GM12878 (cell line): Measurements from ENCODE around the gene CD58. TPM values are rescaled to one million over a fixed set of nuclear protein-coding genes. Genes with fewer than 3 reads are reported as not detected.

Experiments used
- EP300 ChIP-seq, 2 experiments: fragments of 150-350 bp in 1 of 2; IDR thresholded peaks; 2 replicates each; pipeline ENCODE4 v1.6.1; 2011 to 2012; ENCODE audit warnings: low read depth in 2 of 2, low read length in 2 of 2, borderline replicate concordance in 1 of 2, improper control_type of control experiment in 1 of 2, inconsistent platforms in 1 of 2; ENCODE audit not compliant: control insufficient read depth in 1 of 2
- GABPA ChIP-seq: IDR thresholded peaks from 2 replicates; pipeline ENCODE4 v1.6.1; 2014; ENCODE audit warnings: antibody characterized with exemption, low read depth, mild to moderate bottlenecking, inconsistent platforms
- GATAD2B ChIP-seq: fragments of 450-650 bp; conservative IDR thresholded peaks from 2 replicates; pipeline ENCODE4 v1.6.1; 2017; ENCODE audit warnings: low read depth, mild to moderate bottlenecking, moderate library complexity
- HDAC2 ChIP-seq: fragments of 200-600 bp; sonication (generic); IDR thresholded peaks from 2 replicates; pipeline ENCODE4 v1.6.1; 2017
- KAT2A ChIP-seq: conservative IDR thresholded peaks from 2 replicates; pipeline ENCODE4 v1.6.1; 2011; ENCODE audit warnings: low read depth, low read length; ENCODE audit not compliant: control insufficient read depth
- NR2C2 ChIP-seq: IDR thresholded peaks from 2 replicates; pipeline ENCODE4 v1.6.1; 2011; ENCODE audit warnings: borderline replicate concordance, low read depth; ENCODE audit not compliant: control insufficient read depth, insufficient read length
- SREBF1 ChIP-seq: IDR thresholded peaks from 2 replicates; pipeline ENCODE4 v1.6.1; 2012; ENCODE audit warnings: mild to moderate bottlenecking, low read length
- TCF12 ChIP-seq: IDR thresholded peaks from 2 replicates; pipeline ENCODE4 v1.6.1; 2011; ENCODE audit warnings: low read depth, mild to moderate bottlenecking, low read length
- YY1 ChIP-seq: IDR thresholded peaks from 2 replicates; pipeline ENCODE4 v1.6.1; 2011; ENCODE audit warnings: low read depth, mild to moderate bottlenecking, low read length
- polyA plus RNA-seq, 11 experiments: library from polyadenylated mRNA; depleted of rRNA in 4 of 11; unstranded in 6 of 11; stranded (reverse) in 5 of 11; fragments of >200 nt; fragmentation: Nextera tagmentation in 4 of 11; fragmentation: Illumina TruSeq in 1 of 11; extraction: Ambion mirVana in 4 of 11; extraction: Trizol in 1 of 11; gene quantifications; 1 replicate in 1 of 11; 2 replicates in 10 of 11; pipeline versions ENCODE4 v1.2.1 to v1.2.3, GENCODE V29; 2011 to 2016; ENCODE audit warnings: inconsistent platforms in 2 of 11, missing spikeins in 2 of 11, low read depth in 1 of 11
- total RNA-seq, 4 experiments: library from RNA; depleted of rRNA in 3 of 4; stranded (reverse); fragments of >200 nt in 3 of 4; fragmentation: Illumina TruSeq in 1 of 4; extraction: Trizol in 1 of 4; gene quantifications; 2 replicates each; pipeline versions ENCODE4 v1.2.1 to v1.2.3, GENCODE V29; 2013 to 2021
- TF ChIP-seq, protein P1 (sequence below): fragments of 450-650 bp; IDR thresholded peaks from 2 replicates; pipeline ENCODE4 v1.6.1; 2017; ENCODE audit warnings: mild to moderate bottlenecking, moderate library complexity
- TF ChIP-seq, protein P2 (sequence below): fragments of 450-650 bp; IDR thresholded peaks from 2 replicates; pipeline ENCODE4 v1.6.1; 2016; ENCODE audit warnings: mild to moderate bottlenecking
- TF ChIP-seq, protein P3 (sequence below), 3 experiments: IDR thresholded peaks in 2 of 3; conservative IDR thresholded peaks in 1 of 3; 2 replicates each; pipeline ENCODE4 v1.5.1; 2011; ENCODE audit warnings: low read depth in 3 of 3, low read length in 3 of 3, mild to moderate bottlenecking in 3 of 3, control low read depth in 2 of 3, moderate library complexity in 2 of 3, inconsistent platforms in 1 of 3, mixed read lengths in 1 of 3; ENCODE audit not compliant: control insufficient read depth in 2 of 3, insufficient read depth in 1 of 3; ENCODE audit errors: extremely low read depth in 1 of 3
- TF ChIP-seq, protein P4 (sequence below): fragments of 450-650 bp; formaldehyde crosslinking; IDR thresholded peaks from 2 replicates; pipeline ENCODE4 v1.4.0; 2022; ENCODE audit warnings: mild to moderate bottlenecking, moderate library complexity

Gene CD58
- total and polyA plus RNA-seq, 10 of the 15 experiments (the other 5 are each of a cell fraction or from before 2014, with no cell fraction given), result 70.4 to 252 (median 129) TPM

DNA sequence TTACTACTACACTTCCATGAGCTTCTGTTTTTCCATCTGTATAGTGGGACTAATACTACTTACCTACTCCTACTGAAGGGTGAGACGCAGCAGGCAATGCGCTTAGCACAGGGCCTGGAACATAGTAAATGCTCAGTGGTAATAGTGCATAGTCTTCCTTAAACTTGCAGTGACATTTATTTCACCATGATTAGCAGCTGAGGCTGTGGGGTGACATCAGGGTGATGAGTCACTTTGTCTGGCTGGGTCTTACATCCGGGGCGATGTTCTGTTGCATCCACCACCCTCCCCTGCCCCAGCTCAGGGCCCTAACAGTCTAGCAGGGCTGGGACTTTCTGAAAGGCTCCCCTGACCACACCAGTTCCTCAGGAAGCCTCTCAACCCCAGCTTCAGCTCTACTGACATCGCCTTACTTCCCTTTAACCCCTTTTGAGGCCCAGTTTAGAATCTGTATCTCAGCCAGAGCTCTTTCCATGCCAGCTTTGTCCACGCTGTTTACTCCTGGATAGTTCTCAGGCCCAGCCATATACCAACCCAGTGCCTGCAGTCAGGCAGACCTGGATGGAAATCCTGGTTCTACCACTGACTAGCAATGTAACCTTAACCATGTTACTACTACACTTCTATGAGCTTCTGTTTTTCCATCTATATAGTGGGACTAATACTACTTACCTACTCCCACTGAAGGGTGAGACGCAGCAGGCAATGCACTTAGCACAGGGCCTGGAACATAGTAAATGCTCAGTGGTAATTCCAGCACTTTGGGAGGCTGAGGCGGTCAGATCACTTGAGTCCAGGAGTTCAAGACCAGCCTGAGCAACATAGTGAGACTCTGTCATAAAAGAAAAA lies 66.3 kb downstream of the CD58 start (continued):
- TF ChIP-seq GABPA (peak; percentile 69; the same call in 1 of the 2 replicates), HDAC2 (no peak), SREBF1 (no peak), KAT2A (no peak), YY1 (no peak), NR2C2 (no peak), EP300 (IDR thresholded peaks at IDR 0.05; ENCODE audit: borderline replicate concordance in 1 of 2, control insufficient read depth in 1 of 2, low read depth in 2 of 2, low read length in 2 of 2) (peak; percentile 43 to 69; a peak in 1 of 4 replicates), TCF12 (peak; percentile 47; the same call in 1 of the 2 replicates), GATAD2B (peak; percentile 59)
- TF ChIP-seq, protein P1, sequence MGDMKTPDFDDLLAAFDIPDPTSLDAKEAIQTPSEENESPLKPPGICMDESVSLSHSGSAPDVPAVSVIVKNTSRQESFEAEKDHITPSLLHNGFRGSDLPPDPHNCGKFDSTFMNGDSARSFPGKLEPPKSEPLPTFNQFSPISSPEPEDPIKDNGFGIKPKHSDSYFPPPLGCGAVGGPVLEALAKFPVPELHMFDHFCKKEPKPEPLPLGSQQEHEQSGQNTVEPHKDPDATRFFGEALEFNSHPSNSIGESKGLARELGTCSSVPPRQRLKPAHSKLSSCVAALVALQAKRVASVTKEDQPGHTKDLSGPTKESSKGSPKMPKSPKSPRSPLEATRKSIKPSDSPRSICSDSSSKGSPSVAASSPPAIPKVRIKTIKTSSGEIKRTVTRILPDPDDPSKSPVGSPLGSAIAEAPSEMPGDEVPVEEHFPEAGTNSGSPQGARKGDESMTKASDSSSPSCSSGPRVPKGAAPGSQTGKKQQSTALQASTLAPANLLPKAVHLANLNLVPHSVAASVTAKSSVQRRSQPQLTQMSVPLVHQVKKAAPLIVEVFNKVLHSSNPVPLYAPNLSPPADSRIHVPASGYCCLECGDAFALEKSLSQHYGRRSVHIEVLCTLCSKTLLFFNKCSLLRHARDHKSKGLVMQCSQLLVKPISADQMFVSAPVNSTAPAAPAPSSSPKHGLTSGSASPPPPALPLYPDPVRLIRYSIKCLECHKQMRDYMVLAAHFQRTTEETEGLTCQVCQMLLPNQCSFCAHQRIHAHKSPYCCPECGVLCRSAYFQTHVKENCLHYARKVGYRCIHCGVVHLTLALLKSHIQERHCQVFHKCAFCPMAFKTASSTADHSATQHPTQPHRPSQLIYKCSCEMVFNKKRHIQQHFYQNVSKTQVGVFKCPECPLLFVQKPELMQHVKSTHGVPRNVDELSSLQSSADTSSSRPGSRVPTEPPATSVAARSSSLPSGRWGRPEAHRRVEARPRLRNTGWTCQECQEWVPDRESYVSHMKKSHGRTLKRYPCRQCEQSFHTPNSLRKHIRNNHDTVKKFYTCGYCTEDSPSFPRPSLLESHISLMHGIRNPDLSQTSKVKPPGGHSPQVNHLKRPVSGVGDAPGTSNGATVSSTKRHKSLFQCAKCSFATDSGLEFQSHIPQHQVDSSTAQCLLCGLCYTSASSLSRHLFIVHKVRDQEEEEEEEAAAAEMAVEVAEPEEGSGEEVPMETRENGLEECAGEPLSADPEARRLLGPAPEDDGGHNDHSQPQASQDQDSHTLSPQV, result 0 out of 2 replicates have a peak, but pooled peaks have one; percentile 39
- TF ChIP-seq, protein P2, sequence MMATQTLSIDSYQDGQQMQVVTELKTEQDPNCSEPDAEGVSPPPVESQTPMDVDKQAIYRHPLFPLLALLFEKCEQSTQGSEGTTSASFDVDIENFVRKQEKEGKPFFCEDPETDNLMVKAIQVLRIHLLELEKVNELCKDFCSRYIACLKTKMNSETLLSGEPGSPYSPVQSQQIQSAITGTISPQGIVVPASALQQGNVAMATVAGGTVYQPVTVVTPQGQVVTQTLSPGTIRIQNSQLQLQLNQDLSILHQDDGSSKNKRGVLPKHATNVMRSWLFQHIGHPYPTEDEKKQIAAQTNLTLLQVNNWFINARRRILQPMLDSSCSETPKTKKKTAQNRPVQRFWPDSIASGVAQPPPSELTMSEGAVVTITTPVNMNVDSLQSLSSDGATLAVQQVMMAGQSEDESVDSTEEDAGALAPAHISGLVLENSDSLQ, result peak; percentile 84
- TF ChIP-seq, protein P3, sequence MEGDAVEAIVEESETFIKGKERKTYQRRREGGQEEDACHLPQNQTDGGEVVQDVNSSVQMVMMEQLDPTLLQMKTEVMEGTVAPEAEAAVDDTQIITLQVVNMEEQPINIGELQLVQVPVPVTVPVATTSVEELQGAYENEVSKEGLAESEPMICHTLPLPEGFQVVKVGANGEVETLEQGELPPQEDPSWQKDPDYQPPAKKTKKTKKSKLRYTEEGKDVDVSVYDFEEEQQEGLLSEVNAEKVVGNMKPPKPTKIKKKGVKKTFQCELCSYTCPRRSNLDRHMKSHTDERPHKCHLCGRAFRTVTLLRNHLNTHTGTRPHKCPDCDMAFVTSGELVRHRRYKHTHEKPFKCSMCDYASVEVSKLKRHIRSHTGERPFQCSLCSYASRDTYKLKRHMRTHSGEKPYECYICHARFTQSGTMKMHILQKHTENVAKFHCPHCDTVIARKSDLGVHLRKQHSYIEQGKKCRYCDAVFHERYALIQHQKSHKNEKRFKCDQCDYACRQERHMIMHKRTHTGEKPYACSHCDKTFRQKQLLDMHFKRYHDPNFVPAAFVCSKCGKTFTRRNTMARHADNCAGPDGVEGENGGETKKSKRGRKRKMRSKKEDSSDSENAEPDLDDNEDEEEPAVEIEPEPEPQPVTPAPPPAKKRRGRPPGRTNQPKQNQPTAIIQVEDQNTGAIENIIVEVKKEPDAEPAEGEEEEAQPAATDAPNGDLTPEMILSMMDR (IDR thresholded peaks at IDR 0.05 in 2 of 3, conservative IDR thresholded peaks at IDR 0.05 in 1 of 3; ENCODE audit: control insufficient read depth in 2 of 3, extremely low read depth in 1 of 3, insufficient read depth in 1 of 3, low read depth in 3 of 3, low read length in 3 of 3), result no peak
- TF ChIP-seq, protein P4, sequence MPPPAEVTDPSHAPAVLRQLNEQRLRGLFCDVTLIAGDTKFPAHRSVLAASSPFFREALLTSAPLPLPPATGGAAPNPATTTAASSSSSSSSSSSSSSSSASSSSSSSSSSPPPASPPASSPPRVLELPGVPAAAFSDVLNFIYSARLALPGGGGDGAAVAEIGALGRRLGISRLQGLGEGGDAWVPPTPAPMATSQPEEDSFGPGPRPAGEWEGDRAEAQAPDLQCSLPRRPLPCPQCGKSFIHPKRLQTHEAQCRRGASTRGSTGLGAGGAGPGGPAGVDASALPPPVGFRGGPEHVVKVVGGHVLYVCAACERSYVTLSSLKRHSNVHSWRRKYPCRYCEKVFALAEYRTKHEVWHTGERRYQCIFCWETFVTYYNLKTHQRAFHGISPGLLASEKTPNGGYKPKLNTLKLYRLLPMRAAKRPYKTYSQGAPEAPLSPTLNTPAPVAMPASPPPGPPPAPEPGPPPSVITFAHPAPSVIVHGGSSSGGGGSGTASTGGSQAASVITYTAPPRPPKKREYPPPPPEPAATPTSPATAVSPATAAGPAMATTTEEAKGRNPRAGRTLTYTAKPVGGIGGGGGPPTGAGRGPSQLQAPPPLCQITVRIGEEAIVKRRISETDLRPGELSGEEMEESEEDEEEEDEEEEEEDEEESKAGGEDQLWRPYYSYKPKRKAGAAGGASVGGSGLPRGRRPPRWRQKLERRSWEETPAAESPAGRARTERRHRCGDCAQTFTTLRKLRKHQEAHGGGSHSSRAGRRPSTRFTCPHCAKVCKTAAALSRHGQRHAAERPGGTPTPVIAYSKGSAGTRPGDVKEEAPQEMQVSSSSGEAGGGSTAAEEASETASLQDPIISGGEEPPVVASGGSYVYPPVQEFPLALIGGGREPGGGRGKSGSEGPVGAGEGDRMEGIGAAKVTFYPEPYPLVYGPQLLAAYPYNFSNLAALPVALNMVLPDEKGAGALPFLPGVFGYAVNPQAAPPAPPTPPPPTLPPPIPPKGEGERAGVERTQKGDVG (CRISPR knock-in tag), result no peak
